ACC112 (cell line): Measurements from ENCODE around the gene PDS5A.
"Not testable (repeated sequence)": the region's sequence is repeated elsewhere in the genome, so short reads cannot be mapped to it uniquely, and the experiment has no call there.

Experiments
- H2AFZ ChIP-seq: fragments of 200-600 bp; sonication (generic); one replicate; pipeline ENCODE4 v1.6.0; 2017; ENCODE audit warnings: antibody characterized with exemption, low read length; ENCODE audit not compliant: unreplicated experiment
- H3K27ac ChIP-seq: fragments of 200-600 bp; sonication (generic); 2 replicates; pipeline ENCODE4 v1.5.1; 2014; ENCODE audit warnings: low read depth, mild to moderate bottlenecking, antibody characterized with exemption, low read length, moderate library complexity
- H3K27me3 ChIP-seq: fragments of 200-600 bp; sonication (generic); 2 replicates; pipeline ENCODE4 v1.6.1; 2014; ENCODE audit warnings: mild to moderate bottlenecking, antibody characterized with exemption, low read length, moderate library complexity, mixed read lengths; ENCODE audit not compliant: insufficient read depth
- H3K36me3 ChIP-seq: fragments of 200-600 bp; sonication (generic); 2 replicates; pipeline ENCODE4 v1.6.1; 2016; ENCODE audit warnings: mild to moderate bottlenecking, antibody characterized with exemption, low read length, moderate library complexity, mixed read lengths; ENCODE audit not compliant: insufficient read depth
- H3K4me1 ChIP-seq: fragments of 200-600 bp; sonication (generic); one replicate; pipeline ENCODE4 v1.6.1; 2016; ENCODE audit warnings: low read length, mixed read lengths; ENCODE audit not compliant: insufficient read depth, unreplicated experiment, control insufficient read depth
- H3K4me3 ChIP-seq: fragments of 200-600 bp; sonication (generic); 2 replicates; pipeline ENCODE4 v1.5.1; 2014; ENCODE audit warnings: mild to moderate bottlenecking, low read depth, low read length
- H3K79me2 ChIP-seq: fragments of 200-600 bp; sonication (generic); one replicate; pipeline ENCODE4 v1.6.0; 2016; ENCODE audit warnings: low read length; ENCODE audit not compliant: control insufficient read depth, unreplicated experiment, insufficient read depth

Gene PDS5A

GRCh38 chr4:39813761-39814160 lies 163.9 kb downstream of the PDS5A start:
- not testable (repeated sequence) for H3K27ac ChIP-seq, H3K27me3 ChIP-seq, H3K4me1 ChIP-seq, H3K4me3 ChIP-seq, H3K79me2 ChIP-seq, H3K36me3 ChIP-seq, H2AFZ ChIP-seq

GRCh38 chr4:39813033-39813432 lies 164.7 kb downstream of the PDS5A start:
- not testable (repeated sequence) for H3K27ac ChIP-seq, H3K4me1 ChIP-seq, H3K27me3 ChIP-seq, H2AFZ ChIP-seq, H3K79me2 ChIP-seq, H3K4me3 ChIP-seq, H3K36me3 ChIP-seq

GRCh38 chr4:39812500-39812899 lies 165.2 kb downstream of the PDS5A start:
- H3K79me2 ChIP-seq = no peaks in the 10 kb centered on the region
- H3K4me3 ChIP-seq = no peak overlapping the region
- no peaks in the 10 kb centered on the region for H3K27me3 ChIP-seq
- H3K4me1 ChIP-seq = no peaks in the 10 kb centered on the region
- H3K27ac ChIP-seq = no peak overlapping the region
- H3K36me3 ChIP-seq = no peaks in the 10 kb centered on the region
- no peak overlapping the region for H2AFZ ChIP-seq

- H3K4me3 ChIP-seq = no peak overlapping the region
- H3K27me3 ChIP-seq = no peaks in the 10 kb centered on the region
- no peaks in the 10 kb centered on the region for H3K4me1 ChIP-seq
- H3K27ac ChIP-seq = no peak overlapping the region
- no peaks in the 10 kb centered on the region for H3K36me3 ChIP-seq
- H3K79me2 ChIP-seq = no peaks in the 10 kb centered on the region
- no peak overlapping the region for H2AFZ ChIP-seq
Measured at GRCh38 chr4:39808231-39808749, 169.4 kb downstream of the PDS5A start.

- Histone ChIP-seq H3K79me2 (no peaks in the 10 kb centered on the region), H3K4me3 (no peak overlapping the region), H3K36me3 (no peaks in the 10 kb centered on the region), H3K27me3 (no peaks in the 10 kb centered on the region), H3K4me1 (no peaks in the 10 kb centered on the region), H2AFZ (no peak overlapping the region), H3K27ac (no peak overlapping the region)
Measured at GRCh38 chr4:39802005-39802404, 175.7 kb downstream of the PDS5A start.

GRCh38 chr4:39792976-39793375 lies 184.7 kb downstream of the PDS5A start:
- H3K27me3 ChIP-seq, H3K4me1 ChIP-seq, H3K36me3 ChIP-seq, H3K27ac ChIP-seq, H3K79me2 ChIP-seq, H3K4me3 ChIP-seq, H2AFZ ChIP-seq: not testable (repeated sequence)

- no peaks in the 10 kb centered on the region for H3K4me1 ChIP-seq
- H3K27me3 ChIP-seq = no peaks in the 10 kb centered on the region
Measured at GRCh38 chr4:39792529-39792928, 185.2 kb downstream of the PDS5A start.

GRCh38 chr4:39792128-39792527 lies 185.6 kb downstream of the PDS5A start:
- Histone ChIP-seq H3K79me2 (no peaks in the 10 kb centered on the region), H3K27ac (no peak overlapping the region), H2AFZ (no peak overlapping the region), H3K4me3 (no peak overlapping the region), H3K27me3 (no peaks in the 10 kb centered on the region), H3K36me3 (no peaks in the 10 kb centered on the region), H3K4me1 (no peaks in the 10 kb centered on the region)

More at GRCh38 chr4:39792529-39792928, 185.2 kb downstream of the PDS5A start:
- Histone ChIP-seq H3K4me3 (no peak overlapping the region), H3K79me2 (no peaks in the 10 kb centered on the region), H3K36me3 (no peaks in the 10 kb centered on the region), H3K27ac (no peak overlapping the region), H2AFZ (no peak overlapping the region)

- Histone ChIP-seq H2AFZ (no peak overlapping the region), H3K4me1 (no peaks in the 10 kb centered on the region), H3K4me3 (no peak overlapping the region), H3K27ac (no peak overlapping the region), H3K27me3 (no peaks in the 10 kb centered on the region), H3K36me3 (no peaks in the 10 kb centered on the region), H3K79me2 (no peaks in the 10 kb centered on the region)
Measured at GRCh38 chr4:39786838-39787237, 190.9 kb downstream of the PDS5A start.

- no peak overlapping the region for H3K4me3 ChIP-seq
- H3K36me3 ChIP-seq = peaks cover 5% of the 10 kb centered on the region; the same call in 1 of the 2 replicates
- no peaks in the 10 kb centered on the region for H3K79me2 ChIP-seq
- no peak overlapping the region for H3K27ac ChIP-seq
- H3K4me1 ChIP-seq = no peaks in the 10 kb centered on the region
- H3K27me3 ChIP-seq = no peaks in the 10 kb centered on the region
- no peak overlapping the region for H2AFZ ChIP-seq
Measured at GRCh38 chr4:39785083-39785482, 192.6 kb downstream of the PDS5A start.

GRCh38 chr4:39781988-39782387 lies 195.7 kb downstream of the PDS5A start:
- not testable (repeated sequence) for H2AFZ ChIP-seq, H3K79me2 ChIP-seq, H3K27ac ChIP-seq, H3K27me3 ChIP-seq, H3K4me3 ChIP-seq, H3K4me1 ChIP-seq
- peaks cover 20% of the 10 kb centered on the region for H3K36me3 ChIP-seq
